Stimulated activated CD4-positive, alpha-beta T cell treated with anti-CD3 and anti-CD28 coated beads, Interleukin-12 subunit alpha, Interleukin-12 subunit beta, amount 100 ng/mL, for 24 hours (primary cell): ENCODE measurements around the gene KRT86.

Experiments used
- DNase-seq, 2 experiments: peaks; one replicate each; pipeline ENCODE4 v3.0.0-alpha.2; 2020; ENCODE audit warnings: low read depth in 2 of 2

Gene KRT86

DNA sequence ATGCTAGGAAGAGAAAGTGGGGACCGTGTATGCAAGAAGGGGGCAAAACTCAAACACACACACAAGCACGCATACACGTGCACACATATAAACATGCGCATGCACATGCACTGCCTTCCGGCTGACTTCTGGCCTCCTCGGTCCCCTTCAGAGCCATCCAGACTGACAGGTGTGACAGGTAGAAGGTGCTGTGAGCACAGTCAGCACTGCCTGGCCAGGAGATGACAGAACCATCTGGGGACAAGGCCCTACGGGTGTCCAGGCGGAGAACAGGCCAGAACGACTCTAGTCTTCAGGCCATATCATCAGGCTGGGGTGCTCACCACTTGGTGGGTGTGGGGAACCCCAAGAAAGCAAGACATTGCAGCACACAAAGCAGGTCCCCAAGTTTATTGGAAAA is 39.5 kb downstream of the KRT86 start:
- DNase-seq: no peak

DNA sequence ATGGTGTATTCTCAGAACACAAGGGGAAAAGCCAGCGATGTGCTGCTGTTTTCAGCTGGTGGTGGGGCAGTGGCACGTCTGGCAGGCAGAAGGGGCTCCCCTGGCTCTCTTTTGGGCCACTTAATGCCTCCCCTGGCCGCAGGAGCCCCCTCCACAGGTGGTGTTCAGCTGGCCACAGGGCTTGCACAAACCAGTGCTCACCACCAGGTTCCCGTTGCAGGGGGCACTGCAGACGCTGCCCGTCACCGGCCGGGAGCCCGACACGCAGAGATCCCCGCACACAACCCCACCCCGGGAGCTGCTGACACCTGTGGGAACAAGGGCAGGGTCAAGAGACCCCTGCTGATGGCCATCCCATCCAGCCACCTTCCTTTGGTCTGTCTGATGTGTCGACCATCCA is 40.1 kb downstream of the KRT86 start:
- no peak for DNase-seq

DNA sequence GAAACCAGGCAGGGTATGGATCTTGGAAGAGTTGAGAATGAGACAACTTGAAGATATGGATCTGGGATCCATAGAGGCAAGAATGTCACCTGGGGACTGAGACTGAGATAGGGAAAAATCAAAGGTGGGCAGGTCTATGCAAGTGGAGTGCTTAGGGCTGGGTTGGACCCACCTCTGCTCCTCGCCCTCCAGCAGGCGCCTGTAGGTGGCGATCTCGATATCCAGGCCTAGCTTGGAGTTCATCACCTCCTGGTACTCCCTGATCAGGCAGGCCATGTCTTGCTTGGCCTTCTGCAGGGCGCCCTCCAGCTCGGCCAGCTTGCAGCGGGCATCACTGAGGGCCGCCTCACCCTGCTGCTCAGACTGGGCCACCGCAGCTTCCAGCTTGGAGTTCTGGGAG is 41.3 kb downstream of the KRT86 start:
- peak in 1 of 2 experiments; percentile 8 for DNase-seq

DNA sequence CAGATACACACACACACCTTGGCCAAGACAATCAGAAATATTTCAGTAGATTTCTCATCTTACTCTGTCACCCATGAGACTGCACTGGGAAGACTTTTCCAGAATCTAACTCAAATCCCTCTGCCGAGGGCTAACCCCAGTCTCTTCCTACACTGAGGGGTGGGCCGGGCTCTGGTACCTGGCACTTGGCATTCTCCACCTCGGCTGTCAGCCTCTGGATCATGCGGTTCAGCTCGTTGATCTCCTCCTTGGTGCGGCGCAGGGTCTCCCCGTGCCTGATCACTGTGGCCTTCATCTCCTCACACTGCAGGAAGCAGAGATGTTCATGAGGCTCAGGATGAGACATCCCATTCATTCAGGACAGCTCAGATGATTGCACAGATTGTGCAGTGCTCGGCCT is 41.8 kb downstream of the KRT86 start:
- DNase-seq: no peak

DNA sequence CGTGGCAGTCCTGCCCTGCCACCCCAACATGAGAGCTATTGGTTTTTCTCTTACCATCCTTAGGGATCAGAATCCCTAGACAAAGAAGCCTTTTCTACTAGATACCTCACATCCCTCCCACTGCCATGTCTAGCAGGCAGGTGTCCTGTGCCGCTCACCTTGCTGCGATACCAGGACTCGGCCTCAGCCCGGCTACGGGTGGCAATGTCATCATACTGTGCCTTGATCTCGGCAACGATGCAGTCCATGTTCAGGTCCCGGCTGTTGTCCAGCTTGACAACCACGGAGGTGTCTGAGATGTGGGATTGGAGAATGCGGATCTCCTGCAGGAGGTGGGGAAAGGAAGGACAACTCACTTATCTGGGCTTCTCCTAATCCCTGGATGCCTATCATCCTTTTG is 42.3 kb downstream of the KRT86 start:
- no peak for DNase-seq

DNA sequence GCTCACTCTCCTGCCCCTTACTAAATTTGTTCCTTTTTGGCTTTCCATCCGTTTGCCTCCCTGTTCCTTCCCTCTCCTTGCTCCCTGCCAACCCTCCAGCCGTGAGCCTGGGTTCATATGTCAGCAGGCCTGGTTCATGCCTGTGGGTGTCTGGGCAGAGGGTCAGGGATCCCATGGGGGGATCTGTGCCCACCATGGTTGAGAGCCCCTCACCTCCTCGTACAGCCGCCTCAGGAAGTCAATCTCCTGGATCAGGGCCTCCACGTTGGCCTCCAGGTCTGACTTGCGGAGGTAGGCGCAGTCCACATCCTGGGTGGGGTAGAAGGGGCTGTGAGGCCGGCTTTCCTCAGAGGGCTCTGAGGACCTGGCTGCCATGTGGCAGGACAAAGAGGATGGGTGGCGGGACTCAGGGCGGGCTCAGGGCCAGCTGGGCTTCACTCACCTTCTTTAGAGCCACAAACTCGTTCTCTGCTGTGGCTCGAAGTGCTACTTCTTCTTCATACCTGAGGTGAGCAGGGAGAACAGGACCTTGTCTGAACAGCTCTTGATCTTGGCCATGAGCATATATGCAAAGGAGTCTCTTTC is 43.1 kb downstream of the KRT86 start:
- DNase-seq: no peak

DNA sequence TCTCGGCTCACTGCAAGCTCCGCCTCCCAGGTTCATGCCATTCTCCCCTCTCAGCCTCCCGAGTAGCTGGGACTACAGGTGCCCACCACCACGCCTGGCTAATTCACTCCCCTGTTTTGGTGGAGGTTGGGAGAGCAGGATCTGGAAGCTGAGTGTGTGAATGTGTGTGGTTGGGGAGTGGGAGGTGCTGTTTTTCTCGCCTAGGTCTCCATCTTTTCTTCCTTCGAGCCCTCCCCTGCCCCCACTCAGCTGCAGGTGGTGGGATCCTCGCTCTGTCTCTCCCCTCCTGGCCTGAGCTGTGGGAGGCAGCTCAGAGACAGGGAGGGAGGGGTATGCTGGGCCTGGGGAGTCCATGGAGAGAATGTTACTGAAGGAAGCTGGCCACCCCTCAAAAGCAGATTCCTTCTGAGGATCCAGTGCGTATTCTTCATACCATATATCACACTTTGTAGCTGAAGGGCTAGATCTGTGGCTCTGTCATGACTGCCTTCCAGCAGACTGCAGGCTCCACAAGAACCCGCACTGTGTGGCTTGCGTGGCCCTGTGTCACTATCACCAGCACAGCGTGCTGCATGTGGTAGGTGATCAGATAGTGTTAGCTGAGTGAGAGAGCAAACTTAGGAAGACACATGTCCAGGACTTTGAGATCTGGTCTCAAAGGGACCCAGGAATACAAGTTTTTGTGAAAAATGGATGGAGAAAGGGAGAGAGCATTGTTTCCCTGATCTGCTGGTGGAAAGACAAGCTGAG is 44.0 kb downstream of the KRT86 start:
- DNase-seq: no peak

DNA sequence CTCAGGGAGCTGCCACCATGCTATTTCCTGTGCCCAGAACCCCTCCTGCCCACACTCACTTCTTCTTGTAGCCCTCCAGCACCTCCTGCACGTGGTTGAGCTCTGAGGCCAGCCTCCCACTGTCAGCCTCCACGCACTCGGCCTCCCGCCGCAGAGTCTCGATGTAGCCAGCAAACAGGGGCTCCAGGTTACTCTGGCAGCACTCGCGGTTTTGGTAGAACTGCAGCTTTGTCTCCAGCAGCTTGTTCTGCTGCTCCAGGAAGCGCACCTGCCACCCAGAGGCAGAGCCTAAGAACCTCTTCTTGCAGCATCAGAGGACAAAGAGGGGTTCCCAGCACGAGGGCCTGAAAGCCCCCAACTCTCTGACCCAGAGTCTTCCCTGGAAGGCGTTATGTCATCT is 44.7 kb downstream of the KRT86 start:
- DNase-seq: no peak

DNA sequence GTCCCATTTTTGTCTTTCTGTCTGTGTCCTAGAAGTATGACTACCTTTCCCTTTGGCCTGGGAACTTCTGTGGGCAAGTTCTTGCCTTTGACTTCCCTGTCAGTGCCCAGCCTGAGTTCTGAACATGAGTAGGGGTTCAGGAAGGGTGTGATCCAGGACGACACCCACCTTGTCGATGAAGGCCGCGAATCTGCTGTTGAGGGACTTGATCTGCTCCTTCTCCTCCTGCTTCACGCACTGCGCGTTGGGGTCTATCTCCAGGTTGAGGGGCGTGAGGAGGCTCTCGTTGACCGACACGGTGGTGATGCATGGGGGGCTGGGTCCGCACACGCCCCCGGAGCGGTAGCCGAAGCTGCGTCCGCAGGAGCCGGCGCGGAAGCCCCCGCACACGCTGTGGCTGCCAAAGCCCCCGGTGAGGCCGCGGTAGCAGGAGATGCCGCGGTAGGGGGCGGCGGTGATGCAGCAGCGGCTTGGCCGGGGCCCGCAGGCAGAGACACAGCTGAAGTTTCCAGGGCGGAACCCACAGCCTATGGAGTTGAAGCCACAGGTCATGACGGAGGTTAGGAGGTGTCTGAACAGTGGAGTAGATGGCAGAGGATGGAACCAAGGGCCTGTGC is 46.4 kb downstream of the KRT86 start, which contains the start of gene KRT83:
Gene KRT83, minus strand, starts transcription at position 615 of the 617 bp plus-strand sequence. Its CDS starts 63 bp downstream, at position 552.
- no peak for DNase-seq

DNA sequence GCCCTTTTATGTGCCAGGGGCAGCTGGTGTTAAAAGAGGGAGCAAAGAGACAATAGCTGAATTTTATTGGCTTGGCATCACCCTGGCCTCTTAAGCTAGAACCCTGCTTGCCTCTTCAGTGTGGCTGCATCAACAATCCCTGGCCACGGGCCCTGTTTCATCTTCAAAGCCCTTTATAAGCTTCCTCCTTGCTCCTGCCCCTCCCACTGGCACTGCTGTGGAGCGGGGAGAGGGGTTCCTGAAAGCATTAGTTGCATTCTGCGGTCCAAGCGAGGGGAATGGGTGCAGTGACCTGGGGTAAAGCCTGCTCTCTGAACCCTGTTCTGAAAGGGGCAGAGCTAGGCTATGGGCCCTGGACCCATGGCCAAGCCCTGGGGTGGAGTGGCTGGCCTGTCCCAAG is 47.0 kb downstream of the KRT86 start:
- DNase-seq: no peak

DNA sequence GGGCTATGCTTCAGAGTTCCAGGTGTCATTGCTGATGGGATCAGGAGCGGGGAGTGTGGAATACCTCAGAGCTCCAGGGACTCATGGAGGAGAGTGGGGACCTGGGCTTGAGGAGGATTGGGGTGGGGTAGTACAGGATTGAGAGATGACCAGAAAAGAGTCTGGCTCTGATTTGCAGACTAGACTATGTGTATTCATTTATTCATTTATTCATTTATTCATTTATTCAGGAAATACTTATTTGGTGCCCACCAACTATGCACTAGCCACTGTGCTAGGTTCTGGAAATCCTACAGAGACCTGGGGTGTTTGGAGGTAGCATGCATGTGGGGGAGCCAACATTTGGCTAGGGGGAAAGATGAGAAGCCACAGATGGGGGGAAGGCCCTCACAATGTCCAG is 47.6 kb downstream of the KRT86 start:
- no peak for DNase-seq

DNA sequence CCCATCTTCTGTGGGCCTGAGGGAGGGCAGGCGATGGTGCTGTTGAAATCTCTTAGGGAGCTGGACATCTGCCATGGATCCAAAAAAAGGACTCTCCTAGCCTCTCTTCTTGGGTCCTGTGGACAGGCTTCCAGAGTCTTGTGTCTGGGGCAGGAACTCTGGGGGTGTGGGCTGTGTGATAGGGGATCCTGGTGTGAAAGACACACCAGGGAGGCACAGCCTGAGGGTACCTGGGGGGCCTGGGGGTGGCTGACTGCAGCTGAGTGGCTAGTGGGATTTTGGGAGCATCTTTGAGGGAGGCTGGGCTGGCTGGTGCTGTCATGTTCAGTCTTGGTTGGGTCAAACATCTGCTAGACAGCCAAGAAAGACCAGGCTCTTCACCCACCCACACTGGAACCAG is 48.6 kb downstream of the KRT86 start:
- DNase-seq: no peak

DNA sequence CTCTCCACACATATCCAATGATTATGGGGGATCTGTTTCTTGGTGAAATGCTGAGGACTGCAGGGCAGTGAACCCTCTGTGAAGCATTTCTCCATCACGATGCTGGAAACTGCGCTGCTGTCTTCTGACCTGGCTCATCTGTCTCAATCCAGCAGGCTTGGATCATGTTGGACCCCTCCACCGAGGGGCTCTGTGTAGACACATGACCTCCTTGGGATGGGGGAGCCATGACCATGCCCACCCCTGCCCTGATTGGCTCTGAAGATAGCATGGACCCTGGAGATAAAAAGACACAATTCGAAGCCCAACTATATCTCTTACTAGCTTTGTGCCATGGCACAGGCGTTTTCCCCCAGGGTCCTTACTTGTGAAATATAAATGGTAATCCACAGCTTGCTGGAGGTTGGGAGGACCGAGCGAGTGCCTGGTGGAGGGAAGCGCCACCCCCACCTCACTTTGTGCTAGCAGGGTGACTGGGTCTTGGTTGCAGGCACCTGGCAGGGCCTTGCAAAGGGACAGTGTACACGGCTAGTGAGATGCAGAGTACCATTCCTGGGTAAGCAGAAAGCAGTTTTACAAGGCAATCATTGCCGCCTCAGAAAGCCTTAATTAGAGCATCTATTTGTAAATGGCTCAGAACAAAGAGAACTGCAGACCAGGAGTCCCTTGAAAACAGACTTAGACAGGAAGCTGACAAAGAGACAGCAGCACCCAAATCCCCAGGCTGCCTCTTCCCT is 49.1 kb downstream of the KRT86 start:
- DNase-seq: no peak

DNA sequence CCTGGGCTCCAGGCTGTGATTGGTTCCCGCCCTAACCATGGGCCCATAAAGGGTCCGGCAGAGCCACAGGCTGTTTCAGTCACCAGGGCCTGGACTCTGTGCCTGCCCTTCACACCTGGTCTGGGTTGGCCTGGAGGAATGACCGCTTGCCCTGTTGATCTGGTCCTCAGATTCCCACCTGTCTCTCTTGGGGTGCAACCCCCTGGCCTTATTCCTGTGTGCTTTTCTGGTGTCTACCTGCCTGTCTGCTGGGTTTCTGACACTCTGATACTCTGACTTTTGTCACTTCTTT is 49.7 kb downstream of the KRT86 start:
- no peak for DNase-seq

DNA sequence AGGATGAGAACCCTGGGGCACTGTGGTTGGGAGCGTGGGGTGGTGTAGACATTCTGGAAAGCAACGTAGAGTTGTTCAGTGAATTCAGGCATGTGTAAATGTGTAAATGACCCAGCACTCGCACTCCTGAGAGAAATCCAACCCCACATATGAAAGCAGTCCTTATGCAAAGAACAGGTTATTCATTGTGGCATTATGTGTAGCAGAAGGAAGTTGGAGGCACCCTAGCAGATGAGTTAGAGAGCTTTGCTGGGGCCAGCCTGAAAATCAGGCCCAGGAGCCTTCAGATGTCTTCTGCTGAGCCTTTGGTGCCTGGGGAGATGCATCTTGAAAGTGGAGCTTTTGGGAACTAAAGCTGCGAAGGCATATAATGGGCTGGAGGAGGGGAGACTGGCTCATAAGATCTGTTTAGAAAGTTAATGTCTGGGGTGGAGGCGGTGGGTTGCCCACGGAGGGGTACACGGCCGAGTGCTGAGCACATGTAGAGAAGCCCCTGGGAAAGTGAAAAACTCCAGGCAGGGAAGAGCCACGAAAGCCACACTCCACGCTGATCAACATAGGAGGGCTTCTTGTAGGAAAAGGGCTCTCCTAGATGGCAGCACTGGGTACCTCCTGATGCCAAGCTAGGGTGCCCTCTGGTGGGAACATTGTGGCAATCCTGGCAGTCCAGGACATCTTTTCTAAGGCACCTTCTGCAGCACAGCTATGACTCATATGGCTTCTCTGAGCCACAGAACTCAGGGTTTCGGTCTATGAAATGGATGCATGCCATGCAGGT is 52.8 kb downstream of the KRT86 start:
- peak; percentile 63 to 68 for DNase-seq

DNA sequence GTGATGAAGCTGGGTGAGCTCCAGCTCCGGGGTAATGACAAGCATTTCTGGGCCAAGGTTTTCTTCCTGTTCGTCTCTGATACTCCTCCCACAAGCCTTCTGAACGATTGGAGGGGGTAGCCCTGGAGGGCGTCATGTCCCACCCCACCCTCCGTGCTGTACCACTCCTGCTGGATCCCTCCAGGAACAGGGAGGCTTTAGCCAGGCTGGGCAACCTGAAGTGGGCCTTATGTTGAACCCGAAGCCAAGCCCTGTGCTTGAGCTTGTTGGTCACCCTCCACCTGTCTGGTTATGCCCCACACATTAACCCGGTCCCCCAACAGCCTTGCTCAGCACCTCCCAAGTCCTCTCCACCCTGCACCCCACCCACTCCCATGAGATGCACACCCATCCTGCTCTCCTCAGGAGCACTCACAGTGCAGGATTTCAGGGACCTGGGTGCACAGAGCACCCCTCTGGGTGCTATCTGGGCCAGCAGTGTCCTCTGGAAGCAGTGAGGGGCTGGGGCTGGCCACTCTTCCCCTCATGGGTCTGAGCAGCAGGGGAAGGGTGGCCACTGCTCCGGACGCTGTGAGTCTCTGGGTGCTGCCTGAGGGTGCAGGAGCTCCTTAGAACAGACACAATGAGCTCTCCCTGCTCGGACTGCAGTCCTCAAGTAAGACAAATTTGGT is 53.5 kb downstream of the KRT86 start:
- no peak for DNase-seq

DNA sequence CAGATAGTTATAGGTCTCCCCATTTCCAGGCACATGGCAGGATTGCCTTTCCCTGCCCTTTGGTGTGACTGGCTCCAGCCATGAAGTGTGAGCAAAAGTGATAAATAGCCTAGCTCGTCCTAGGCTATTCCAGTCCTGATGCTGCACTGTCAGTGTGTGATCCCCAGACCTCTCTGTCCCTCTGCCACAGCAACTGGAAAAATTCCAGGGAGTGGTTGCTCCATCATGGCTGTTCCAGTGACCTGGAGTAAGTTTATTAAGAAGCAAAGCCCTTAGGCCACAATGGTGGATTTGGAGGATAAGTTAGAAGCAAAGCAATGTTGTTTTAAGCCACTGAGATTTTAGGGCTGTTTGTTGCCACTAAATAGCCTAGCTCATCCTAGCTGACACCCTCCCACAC is 56.6 kb downstream of the KRT86 start:
- no peak for DNase-seq

DNA sequence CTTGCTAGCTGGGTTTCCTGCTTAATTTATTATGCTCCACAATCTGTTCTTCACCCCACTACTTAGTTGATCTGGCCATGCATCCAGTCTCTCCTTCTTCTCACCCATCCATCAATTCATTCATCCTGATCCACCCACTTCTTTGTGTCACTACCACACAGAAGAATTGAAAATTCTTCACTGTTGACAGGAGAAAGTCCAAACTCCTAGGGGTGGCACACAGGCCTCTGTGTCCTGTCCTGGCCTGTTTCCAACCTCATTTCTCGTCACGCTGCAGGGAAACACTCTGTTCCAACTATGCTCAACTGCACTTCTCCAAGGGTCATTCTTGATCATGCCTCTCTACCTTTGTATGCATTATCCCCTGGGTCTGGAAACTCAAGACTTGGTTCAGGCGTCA is 57.4 kb downstream of the KRT86 start:
- no peak for DNase-seq

DNA sequence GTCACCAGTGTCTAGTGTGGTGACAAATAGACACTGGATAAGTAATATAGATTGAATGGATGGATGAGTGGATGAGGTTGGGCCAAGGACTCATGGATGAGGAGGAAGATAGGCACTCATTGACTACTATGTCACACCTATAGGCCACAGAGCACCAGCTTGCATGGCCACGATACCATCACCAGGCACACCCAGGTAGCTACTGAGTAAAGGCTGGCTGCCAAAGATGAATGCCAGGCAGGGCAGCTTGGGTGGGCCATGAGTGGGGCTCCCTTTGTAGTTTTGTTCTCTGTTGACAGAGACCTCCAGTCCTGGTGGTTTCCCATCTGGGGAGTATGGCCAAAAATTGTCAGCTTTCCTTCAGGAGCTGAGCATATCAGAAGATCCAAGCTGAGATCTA is 57.9 kb downstream of the KRT86 start:
- no peak for DNase-seq

DNA sequence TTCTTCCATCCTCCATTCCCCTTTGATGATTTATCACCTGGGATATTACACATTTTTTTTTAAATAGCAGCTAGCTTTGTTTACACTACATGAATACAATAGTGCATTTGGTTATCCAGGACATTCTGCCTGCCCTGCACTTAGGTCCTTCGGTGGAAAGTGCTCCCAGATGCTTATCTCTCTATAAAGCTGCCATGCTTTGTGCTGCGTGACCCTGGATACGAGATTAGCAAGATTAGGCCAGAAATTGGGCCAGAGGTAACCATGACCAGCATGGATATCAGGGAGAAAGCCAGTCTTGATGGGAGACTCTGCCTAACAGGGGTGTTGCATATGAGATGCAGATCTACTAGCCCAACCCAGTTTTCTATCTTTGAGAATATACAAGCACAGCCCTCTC is 58.9 kb downstream of the KRT86 start:
- DNase-seq: no peak

DNA sequence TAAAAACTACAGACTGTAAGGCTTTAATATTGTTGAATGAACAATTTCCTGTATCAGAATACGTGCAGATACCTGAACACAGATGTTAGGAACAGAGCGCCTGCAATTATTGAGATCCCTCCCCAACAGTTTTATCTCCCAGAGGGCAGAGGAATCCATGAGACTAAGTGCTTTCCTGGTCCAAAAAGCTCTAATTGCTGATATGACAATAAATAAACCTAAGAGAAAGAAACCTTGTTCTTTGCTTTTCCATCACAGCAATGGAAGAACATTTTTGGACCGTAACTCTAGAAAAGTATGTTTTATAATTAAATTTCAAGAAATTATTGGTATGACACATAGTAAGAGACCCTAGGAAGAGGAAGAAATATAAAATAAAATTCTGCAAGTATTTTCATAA is 59.7 kb downstream of the KRT86 start:
- no peak for DNase-seq
